ENCODE data around the gene OSTC. TPM values are rescaled to one million over a fixed set of nuclear protein-coding genes. Genes with fewer than 3 reads are reported as not detected.

OSTC gene
- 183 and 432 TPM in 2 replicates for total RNA-seq (2014; rRNA removed; shearing (Covaris generic))

GRCh38 chr4:108650212-108651013 is at the start of gene OSTC:
Gene OSTC (plus strand): TSS chr4:108650599. CDS start chr4:108650656, 57 bp downstream.
- DNase-seq (ENCODE audit: low spot score) = peak; percentile 90

GRCh38 chr4:108601106-108601505 is 49.3 kb upstream of the OSTC start:
- no peak for DNase-seq (ENCODE audit: low spot score)

- no peak for DNase-seq (ENCODE audit: low spot score)
These were observed 48.9 kb upstream of the OSTC start for GRCh38 chr4:108601532-108601931.

- no peak for DNase-seq (ENCODE audit: low spot score)
These were observed 48.2 kb upstream of the OSTC start for GRCh38 chr4:108602163-108602562.

GRCh38 chr4:108607079-108607815 is 43.2 kb upstream of the OSTC start:
- DNase-seq (ENCODE audit: low spot score) = no peak

- peak; percentile 18 for DNase-seq (ENCODE audit: low spot score)
These were observed 39.0 kb upstream of the OSTC start for GRCh38 chr4:108611365-108611764.

- DNase-seq (ENCODE audit: low spot score) = no peak
These were observed 38.0 kb upstream of the OSTC start for GRCh38 chr4:108612365-108612764.

GRCh38 chr4:108619372-108620100 is 30.9 kb upstream of the OSTC start:
- DNase-seq (ENCODE audit: low spot score) = no peak

GRCh38 chr4:108620101-108620932 is 30.1 kb upstream of the OSTC start, which contains the start of gene RPL34:
Gene RPL34 (plus strand): TSS chr4:108620576. CDS start chr4:108621960, 1,384 bp downstream.
- peak; percentile 97 for DNase-seq (ENCODE audit: low spot score)

GRCh38 chr4:108620933-108621905 is 29.2 kb upstream of the OSTC start:
- DNase-seq (ENCODE audit: low spot score) = no peak

- no peak for DNase-seq (ENCODE audit: low spot score)
These were observed 28.4 kb upstream of the OSTC start for GRCh38 chr4:108622022-108622421.

- no peak for DNase-seq (ENCODE audit: low spot score)
These were observed 27.6 kb upstream of the OSTC start for GRCh38 chr4:108622828-108623227.

GRCh38 chr4:108624263-108625056 is 25.9 kb upstream of the OSTC start:
- no peak for DNase-seq (ENCODE audit: low spot score)

- DNase-seq (ENCODE audit: low spot score) = no peak
These were observed 24.3 kb upstream of the OSTC start for GRCh38 chr4:108626056-108626455.

GRCh38 chr4:108628411-108628810 is 22.0 kb upstream of the OSTC start:
- no peak for DNase-seq (ENCODE audit: low spot score)

- DNase-seq (ENCODE audit: low spot score) = no peak
These were observed 15.2 kb upstream of the OSTC start for GRCh38 chr4:108635070-108635655.

GRCh38 chr4:108636246-108636645 is 14.2 kb upstream of the OSTC start:
- DNase-seq (ENCODE audit: low spot score) = no peak

- no peak for DNase-seq (ENCODE audit: low spot score)
These were observed 12.5 kb upstream of the OSTC start for GRCh38 chr4:108637856-108638255.

GRCh38 chr4:108644237-108644636 is 6.2 kb upstream of the OSTC start:
- peak; percentile 79 for DNase-seq (ENCODE audit: low spot score)

Measured in A172 (cell line).